Left ventricle myocardium inferior (tissue), 1 donor: ENCODE measurements around the gene B3GNT3. TPM values are rescaled to one million over a fixed set of nuclear protein-coding genes. Genes with fewer than 3 reads are reported as not detected.
"Not testable (repeated sequence)": the region's sequence is repeated elsewhere in the genome, so short reads cannot be mapped to it uniquely, and the experiment has no call there.

Experiments used
- DNase-seq: peaks from one replicate; pipeline ENCODE4 v3.0.0-alpha.2; 2020
- H3K27ac ChIP-seq: fragments of 200-600 bp; replicated peaks from 2 replicates; pipeline ENCODE4 v1.8.0; 2021
- H3K27me3 ChIP-seq: fragments of 200-600 bp; 2 replicates; pipeline ENCODE4 v1.8.0; 2021; ENCODE audit warnings: low read depth
- H3K36me3 ChIP-seq: fragments of 200-600 bp; 2 replicates; pipeline ENCODE4 v1.8.0; 2021
- H3K4me1 ChIP-seq: fragments of 200-600 bp; 2 replicates; pipeline ENCODE4 v1.8.0; 2021
- H3K4me3 ChIP-seq: fragments of 200-600 bp; 2 replicates; pipeline ENCODE4 v1.8.0; 2021; ENCODE audit warnings: mild to moderate bottlenecking, moderate library complexity
- H3K9me3 ChIP-seq: fragments of 200-600 bp; replicated peaks from 2 replicates; pipeline ENCODE4 v1.8.0; 2021
- CTCF ChIP-seq: fragments of 200-600 bp; IDR thresholded peaks from 2 replicates; pipeline ENCODE4 v1.8.0; 2021; ENCODE audit warnings: antibody characterized with exemption, mild to moderate bottlenecking, borderline replicate concordance
- intact Hi-C: fragments of 100-400 bp; cut with micrococcal nuclease; formaldehyde crosslinking; loops from one replicate; pipeline ENCODE4 v1.11.0; 2022
- total RNA-seq: library from RNA; stranded (reverse); fragmentation: NEBNext Ultra II Directional; extraction: Animal tissue kit (Norgen Biotek cat#: 25700); gene quantifications from one replicate; pipeline ENCODE4 v1.2.1, GENCODE V29; 2021
- donor health status: DM: no; HTN: yes; CAD: no; lungs with severe emphysema.

B3GNT3 gene
- total RNA-seq, 1 donor from 2014 or later, result not detected

GRCh38 chr19:17770613-17771012 lies 24.3 kb upstream of the B3GNT3 start:
- Histone ChIP-seq H3K4me3 (no peak overlapping the region), H3K9me3 (no peaks in the 10 kb centered on the region), H3K36me3 (no peaks in the 10 kb centered on the region), H3K27ac (no peak overlapping the region), H3K4me1 (peaks cover 10% of the 10 kb centered on the region), H3K27me3 (peaks cover 19% of the 10 kb centered on the region)
- DNase-seq, result no peak
- intact Hi-C loops, result no loop called here
- TF ChIP-seq CTCF, result no peak

DNA sequence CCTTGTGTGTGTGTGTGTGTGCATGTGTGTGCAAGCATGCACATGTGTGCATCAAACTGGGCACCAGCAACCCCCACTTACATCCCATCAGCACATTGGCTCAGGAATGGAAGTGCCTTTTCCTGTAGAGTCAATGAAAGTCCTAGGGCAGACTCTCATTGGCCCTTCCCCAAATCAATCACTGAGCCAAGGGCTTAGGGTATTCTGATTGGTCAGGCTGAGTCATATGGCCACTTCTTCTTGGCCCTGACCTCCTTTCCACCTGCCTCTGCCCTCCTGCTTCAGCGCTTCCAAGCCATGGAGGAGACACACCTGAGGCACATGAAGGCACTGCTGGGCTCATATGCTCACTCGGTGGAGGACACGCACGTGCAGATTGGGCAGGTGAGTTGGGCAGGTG lies 22.8 kb upstream of the B3GNT3 start:
- Histone ChIP-seq H3K27ac (no peak overlapping the region), H3K4me3 (no peak overlapping the region), H3K36me3 (no peaks in the 10 kb centered on the region), H3K9me3 (no peaks in the 10 kb centered on the region), H3K4me1 (no peaks in the 10 kb centered on the region), H3K27me3 (peaks cover 34% of the 10 kb centered on the region)
- intact Hi-C loops, result no loop called here
- no peak for DNase-seq
- TF ChIP-seq CTCF, result no peak

- TF ChIP-seq CTCF, result peak; percentile 43
- intact Hi-C loops, result no loop called here
- Histone ChIP-seq H3K9me3 (no peaks in the 10 kb centered on the region), H3K36me3 (no peaks in the 10 kb centered on the region), H3K27me3 (peaks cover 61% of the 10 kb centered on the region), H3K4me3 (no peak overlapping the region), H3K27ac (no peak overlapping the region), H3K4me1 (peaks cover 10% of the 10 kb centered on the region)
- DNase-seq, result no peak
Measured at GRCh38 chr19:17775245-17775927, 19.6 kb upstream of the B3GNT3 start.

- no peak overlapping the region for H3K4me3 ChIP-seq
- peaks cover 65% of the 10 kb centered on the region for H3K27me3 ChIP-seq
- peaks cover 10% of the 10 kb centered on the region for H3K4me1 ChIP-seq
- DNase-seq, result no peak
- H3K27ac ChIP-seq, result no peak overlapping the region
- no peak for TF ChIP-seq CTCF
- H3K9me3 ChIP-seq, result no peaks in the 10 kb centered on the region
- intact Hi-C loops, result no loop called here
- H3K36me3 ChIP-seq, result no peaks in the 10 kb centered on the region
Measured at GRCh38 chr19:17775991-17776803, 18.7 kb upstream of the B3GNT3 start.

- H3K4me3 ChIP-seq, H3K27ac ChIP-seq, H3K9me3 ChIP-seq, H3K36me3 ChIP-seq, intact Hi-C loops, DNase-seq: not testable (repeated sequence)
- Histone ChIP-seq H3K4me1 (peaks cover 10% of the 10 kb centered on the region), H3K27me3 (peaks cover 78% of the 10 kb centered on the region)
Measured at GRCh38 chr19:17777840-17778239, 17.1 kb upstream of the B3GNT3 start.
